Calu3 (cell line): ENCODE data around the gene YPEL3. TPM values are rescaled to one million over a fixed set of nuclear protein-coding genes. Genes with fewer than 3 reads are reported as not detected.

Source experiments
- BruUV-seq: library from RNA; stranded (reverse); fragments of 400-500 nt; replicated peaks from 2 replicates; lab custom pipeline; 2021; lab: Mats Ljungman, UMichigan
- CTCF ChIA-PET: fragments of 300-600 bp; sonication (Branson Sonifier 250); formaldehyde crosslinking; loops from one replicate; lab custom pipeline; 2022; ENCODE audit warnings: antibody characterized with exemption; lab: Charles Lee
- DNase-seq: peaks from one replicate; pipeline ENCODE4 v3.0.0; 2022
- H3K27ac Mint-ChIP-seq: one replicate; pipeline ENCODE4 v1.8.0; 2022; ENCODE audit warnings: mixed read lengths; ENCODE audit not compliant: unreplicated experiment
- H3K27me3 Mint-ChIP-seq: one replicate; pipeline ENCODE4 v1.8.0; 2022; ENCODE audit warnings: mixed read lengths; ENCODE audit not compliant: unreplicated experiment
- H3K36me3 Mint-ChIP-seq: one replicate; pipeline ENCODE4 v1.8.0; 2022; ENCODE audit warnings: mild to moderate bottlenecking, moderate library complexity, mixed read lengths; ENCODE audit not compliant: insufficient read depth, unreplicated experiment
- H3K4me1 Mint-ChIP-seq: one replicate; pipeline ENCODE4 v1.8.0; 2022; ENCODE audit warnings: mild to moderate bottlenecking, low read depth, mixed read lengths; ENCODE audit not compliant: unreplicated experiment
- H3K4me3 Mint-ChIP-seq: one replicate; pipeline ENCODE4 v1.8.0; 2022; ENCODE audit warnings: mild to moderate bottlenecking, low read depth, moderate library complexity, mixed read lengths; ENCODE audit not compliant: unreplicated experiment
- H3K9me3 Mint-ChIP-seq: one replicate; pipeline ENCODE4 v1.8.0; 2022; ENCODE audit warnings: low read depth, mixed read lengths; ENCODE audit not compliant: unreplicated experiment
- CTCF ChIP-seq: fragments of 200-600 bp; IDR thresholded peaks from one replicate; pipeline ENCODE4 v1.8.0; 2022; ENCODE audit warnings: antibody characterized with exemption; ENCODE audit not compliant: unreplicated experiment
- intact Hi-C: fragments of 100-400 bp; cut with micrococcal nuclease; formaldehyde crosslinking; loops from one replicate; pipeline ENCODE4 v1.10.0; 2022; ENCODE audit not compliant: unreplicated experiment
- total RNA-seq: library from RNA; stranded (reverse); gene quantifications from 2 replicates; pipeline ENCODE4 v1.2.3, GENCODE V29; 2022

Gene YPEL3
- total RNA-seq, 1 experiment from 2014 or later, result 21.1 TPM

- CTCF ChIA-PET, result no interaction called here
- H3K4me3 Mint-ChIP-seq, result no peak overlapping the region
- H3K27ac Mint-ChIP-seq, result no peak overlapping the region
- H3K9me3 Mint-ChIP-seq, result peaks cover 4% of the 10 kb centered on the region
- intact Hi-C loops, result no loop called here
- no TSS peak for BruUV-seq
- H3K4me1 Mint-ChIP-seq, result peaks cover 26% of the 10 kb centered on the region
- no peak for DNase-seq
- no peak for TF ChIP-seq CTCF
- H3K36me3 Mint-ChIP-seq, result peaks cover 14% of the 10 kb centered on the region
- no peaks in the 10 kb centered on the region for H3K27me3 Mint-ChIP-seq
These were observed 12.2 kb upstream of the YPEL3 start for GRCh38 chr16:30108059-30108850.

- H3K4me1 Mint-ChIP-seq, result peaks cover 19% of the 10 kb centered on the region
- H3K4me3 Mint-ChIP-seq, result peak overlapping the region; percentile 35
- H3K27ac Mint-ChIP-seq, result peak overlapping the region; percentile 52
- peaks cover 4% of the 10 kb centered on the region for H3K9me3 Mint-ChIP-seq
- CTCF ChIA-PET, result interaction anchor here (2.8 kb wide), 1 partner anchor 12 kb away, joined by 10 read pairs; the partner anchor contains the start of gene TBX6
- peaks cover 13% of the 10 kb centered on the region for H3K36me3 Mint-ChIP-seq
- intact Hi-C loops, result no loop called here
- BruUV-seq, result no TSS peak
- peak; percentile 85 for DNase-seq
- no peak for TF ChIP-seq CTCF
- H3K27me3 Mint-ChIP-seq, result no peaks in the 10 kb centered on the region
These were observed 8.5 kb upstream of the YPEL3 start for GRCh38 chr16:30104492-30104891.

DNA sequence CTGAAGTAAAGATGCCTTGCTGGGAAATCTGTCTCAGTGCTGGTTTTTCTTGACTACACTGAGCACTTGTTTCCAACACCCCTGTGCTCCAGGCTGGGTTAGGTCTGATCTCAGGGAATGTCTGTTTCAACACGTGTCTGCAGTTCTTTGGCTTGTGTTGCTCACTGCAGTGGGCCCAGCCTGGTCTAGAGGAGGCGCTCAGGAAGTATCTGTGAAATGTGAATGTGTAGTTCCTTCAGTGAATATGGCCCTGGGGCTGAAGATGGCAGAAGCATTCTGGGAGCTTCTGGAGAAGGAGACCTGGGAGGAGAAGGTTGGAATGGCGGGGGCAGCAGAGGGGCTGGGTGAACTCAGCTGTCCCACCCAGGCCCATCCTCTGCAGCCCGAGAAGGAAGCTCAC is 8.1 kb upstream of the YPEL3 start:
- intact Hi-C loops, result no loop called here
- Mint-ChIP-seq H3K4me3 (peak overlapping the region; percentile 35), H3K9me3 (peaks cover 4% of the 10 kb centered on the region), H3K27me3 (no peaks in the 10 kb centered on the region), H3K27ac (peak overlapping the region; percentile 52), H3K36me3 (peaks cover 13% of the 10 kb centered on the region), H3K4me1 (peaks cover 19% of the 10 kb centered on the region)
- CTCF ChIA-PET, result interaction anchor here (2.8 kb wide), 1 partner anchor 12 kb away, joined by 10 read pairs; the partner anchor contains the start of gene TBX6
- BruUV-seq, result no TSS peak
- DNase-seq, result no peak
- no peak for TF ChIP-seq CTCF

GRCh38 chr16:30096862-30097563 is 1.0 kb upstream of the YPEL3 start:
- H3K36me3 Mint-ChIP-seq, result peaks cover 42% of the 10 kb centered on the region
- H3K4me3 Mint-ChIP-seq, result peak overlapping the region; percentile 62
- H3K9me3 Mint-ChIP-seq, result peaks cover 6% of the 10 kb centered on the region
- CTCF ChIA-PET, result no interaction called here
- H3K4me1 Mint-ChIP-seq, result peaks cover 23% of the 10 kb centered on the region
- intact Hi-C loops, result no loop called here
- no peak for TF ChIP-seq CTCF
- H3K27me3 Mint-ChIP-seq, result no peaks in the 10 kb centered on the region
- BruUV-seq, result no TSS peak
- no peak for DNase-seq
- H3K27ac Mint-ChIP-seq, result peak overlapping the region; percentile 56
